Measurements from ENCODE around the gene SCAMP4. TPM values are rescaled to one million over a fixed set of nuclear protein-coding genes. Genes with fewer than 3 reads are reported as not detected.

SCAMP4 gene
- total and polyA plus RNA-seq, 2 of the 13 experiments (the other 11 are each of a cell fraction or from before 2014, with no cell fraction given) = 10.7 to 13.7 TPM

DNA sequence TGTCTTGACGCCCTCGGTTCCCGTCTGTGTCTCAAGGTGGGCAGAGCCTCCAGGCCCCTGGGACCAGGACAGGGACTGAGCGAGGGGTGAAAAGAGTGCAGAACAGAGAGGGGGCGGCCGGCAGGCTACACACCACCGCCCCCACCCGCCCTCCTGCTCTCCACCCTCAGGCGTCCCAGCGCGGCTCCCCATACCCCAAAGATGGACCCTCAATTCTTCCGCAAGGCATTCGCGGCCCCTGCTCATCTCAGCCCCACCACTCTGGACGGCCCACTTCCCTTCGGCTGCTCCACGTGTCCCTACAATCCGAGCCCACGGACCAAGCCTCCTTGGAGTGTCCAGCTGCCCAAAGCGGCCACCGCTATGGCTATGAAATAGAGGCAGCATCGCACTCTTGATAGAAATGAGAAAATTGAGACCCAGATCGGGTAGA is 43.6 kb upstream of the SCAMP4 start (continued):
- TF ChIP-seq RERE (CRISPR knock-in tag; IDR thresholded peaks at IDR 0.05; ENCODE audit: low read depth) (no peak), KLF16 (CRISPR knock-in tag; IDR thresholded peaks at IDR 0.05) (no peak), GABPB1 (CRISPR knock-in tag; IDR thresholded peaks at IDR 0.05) (no peak), ZBTB1 (CRISPR knock-in tag; IDR thresholded peaks at IDR 0.05; ENCODE audit: borderline replicate concordance) (no peak), NCOA2 (CRISPR knock-in tag; IDR thresholded peaks at IDR 0.05) (no peak), ZNF782 (CRISPR knock-in tag; IDR thresholded peaks at IDR 0.05; ENCODE audit: borderline replicate concordance) (no peak), SP2 (CRISPR knock-in tag; IDR thresholded peaks at IDR 0.05) (0 out of 2 replicates have a peak, but pooled peaks have one; percentile 28), SAP130 (CRISPR knock-in tag; IDR thresholded peaks at IDR 0.05; ENCODE audit: low read depth) (peak; percentile 9; the same call in 1 of the 2 replicates), ATF4 (CRISPR knock-in tag; IDR thresholded peaks at IDR 0.05) (no peak), THAP11 (CRISPR knock-in tag; IDR thresholded peaks at IDR 0.05) (no peak), ZNF350 (CRISPR knock-in tag; IDR thresholded peaks at IDR 0.05; ENCODE audit: borderline replicate concordance, low read depth) (no peak)
- TF ChIP-seq, protein P1, sequence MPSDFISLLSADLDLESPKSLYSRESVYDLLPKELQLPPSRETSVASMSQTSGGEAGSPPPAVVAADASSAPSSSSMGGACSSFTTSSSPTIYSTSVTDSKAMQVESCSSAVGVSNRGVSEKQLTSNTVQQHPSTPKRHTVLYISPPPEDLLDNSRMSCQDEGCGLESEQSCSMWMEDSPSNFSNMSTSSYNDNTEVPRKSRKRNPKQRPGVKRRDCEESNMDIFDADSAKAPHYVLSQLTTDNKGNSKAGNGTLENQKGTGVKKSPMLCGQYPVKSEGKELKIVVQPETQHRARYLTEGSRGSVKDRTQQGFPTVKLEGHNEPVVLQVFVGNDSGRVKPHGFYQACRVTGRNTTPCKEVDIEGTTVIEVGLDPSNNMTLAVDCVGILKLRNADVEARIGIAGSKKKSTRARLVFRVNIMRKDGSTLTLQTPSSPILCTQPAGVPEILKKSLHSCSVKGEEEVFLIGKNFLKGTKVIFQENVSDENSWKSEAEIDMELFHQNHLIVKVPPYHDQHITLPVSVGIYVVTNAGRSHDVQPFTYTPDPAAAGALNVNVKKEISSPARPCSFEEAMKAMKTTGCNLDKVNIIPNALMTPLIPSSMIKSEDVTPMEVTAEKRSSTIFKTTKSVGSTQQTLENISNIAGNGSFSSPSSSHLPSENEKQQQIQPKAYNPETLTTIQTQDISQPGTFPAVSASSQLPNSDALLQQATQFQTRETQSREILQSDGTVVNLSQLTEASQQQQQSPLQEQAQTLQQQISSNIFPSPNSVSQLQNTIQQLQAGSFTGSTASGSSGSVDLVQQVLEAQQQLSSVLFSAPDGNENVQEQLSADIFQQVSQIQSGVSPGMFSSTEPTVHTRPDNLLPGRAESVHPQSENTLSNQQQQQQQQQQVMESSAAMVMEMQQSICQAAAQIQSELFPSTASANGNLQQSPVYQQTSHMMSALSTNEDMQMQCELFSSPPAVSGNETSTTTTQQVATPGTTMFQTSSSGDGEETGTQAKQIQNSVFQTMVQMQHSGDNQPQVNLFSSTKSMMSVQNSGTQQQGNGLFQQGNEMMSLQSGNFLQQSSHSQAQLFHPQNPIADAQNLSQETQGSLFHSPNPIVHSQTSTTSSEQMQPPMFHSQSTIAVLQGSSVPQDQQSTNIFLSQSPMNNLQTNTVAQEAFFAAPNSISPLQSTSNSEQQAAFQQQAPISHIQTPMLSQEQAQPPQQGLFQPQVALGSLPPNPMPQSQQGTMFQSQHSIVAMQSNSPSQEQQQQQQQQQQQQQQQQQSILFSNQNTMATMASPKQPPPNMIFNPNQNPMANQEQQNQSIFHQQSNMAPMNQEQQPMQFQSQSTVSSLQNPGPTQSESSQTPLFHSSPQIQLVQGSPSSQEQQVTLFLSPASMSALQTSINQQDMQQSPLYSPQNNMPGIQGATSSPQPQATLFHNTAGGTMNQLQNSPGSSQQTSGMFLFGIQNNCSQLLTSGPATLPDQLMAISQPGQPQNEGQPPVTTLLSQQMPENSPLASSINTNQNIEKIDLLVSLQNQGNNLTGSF (CRISPR knock-in tag; IDR thresholded peaks at IDR 0.05) = no peak
- TF ChIP-seq, protein P2, sequence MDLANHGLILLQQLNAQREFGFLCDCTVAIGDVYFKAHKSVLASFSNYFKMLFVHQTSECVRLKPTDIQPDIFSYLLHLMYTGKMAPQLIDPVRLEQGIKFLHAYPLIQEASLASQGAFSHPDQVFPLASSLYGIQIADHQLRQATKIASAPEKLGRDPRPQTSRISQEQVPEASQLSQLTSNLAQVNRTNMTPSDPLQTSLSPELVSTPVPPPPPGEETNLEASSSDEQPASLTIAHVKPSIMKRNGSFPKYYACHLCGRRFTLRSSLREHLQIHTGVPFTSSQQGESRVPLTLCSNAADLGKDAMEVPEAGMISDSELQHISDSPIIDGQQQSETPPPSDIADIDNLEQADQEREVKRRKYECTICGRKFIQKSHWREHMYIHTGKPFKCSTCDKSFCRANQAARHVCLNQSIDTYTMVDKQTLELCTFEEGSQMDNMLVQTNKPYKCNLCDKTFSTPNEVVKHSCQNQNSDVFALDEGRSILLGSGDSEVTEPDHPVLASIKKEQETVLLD (CRISPR knock-in tag; IDR thresholded peaks at IDR 0.05; ENCODE audit: low read depth) = no peak

All from HepG2 (cell line).